AG10803 (cell line): Measurements from ENCODE around the gene ITM2C.

ENCODE experiments used
- DNase-seq: peaks from one replicate; pipeline ENCODE4 v3.0.0; 2010; ENCODE audit warnings: low read depth
- H3K4me3 ChIP-seq: 2 replicates; pipeline ENCODE4 v1.5.1; 2011; ENCODE audit warnings: mild to moderate bottlenecking, low read length, control low read depth
- CTCF ChIP-seq: conservative IDR thresholded peaks from 2 replicates; pipeline ENCODE4 v1.5.1; 2011; ENCODE audit warnings: mild to moderate bottlenecking, low read length, control low read depth, inconsistent platforms

Gene ITM2C, protein sequence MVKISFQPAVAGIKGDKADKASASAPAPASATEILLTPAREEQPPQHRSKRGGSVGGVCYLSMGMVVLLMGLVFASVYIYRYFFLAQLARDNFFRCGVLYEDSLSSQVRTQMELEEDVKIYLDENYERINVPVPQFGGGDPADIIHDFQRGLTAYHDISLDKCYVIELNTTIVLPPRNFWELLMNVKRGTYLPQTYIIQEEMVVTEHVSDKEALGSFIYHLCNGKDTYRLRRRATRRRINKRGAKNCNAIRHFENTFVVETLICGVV

GRCh38 chr2:230864605-230865306 lies at the start of gene ITM2C:
ITM2C (plus strand) TSS chr2:230864942; CDS start chr2:230865026, 84 bp downstream.
- peak; percentile 23 for TF ChIP-seq CTCF
- peak; percentile 54 for DNase-seq
- H3K4me3 ChIP-seq: peak within 1 kb of the TSS; percentile 73

DNA sequence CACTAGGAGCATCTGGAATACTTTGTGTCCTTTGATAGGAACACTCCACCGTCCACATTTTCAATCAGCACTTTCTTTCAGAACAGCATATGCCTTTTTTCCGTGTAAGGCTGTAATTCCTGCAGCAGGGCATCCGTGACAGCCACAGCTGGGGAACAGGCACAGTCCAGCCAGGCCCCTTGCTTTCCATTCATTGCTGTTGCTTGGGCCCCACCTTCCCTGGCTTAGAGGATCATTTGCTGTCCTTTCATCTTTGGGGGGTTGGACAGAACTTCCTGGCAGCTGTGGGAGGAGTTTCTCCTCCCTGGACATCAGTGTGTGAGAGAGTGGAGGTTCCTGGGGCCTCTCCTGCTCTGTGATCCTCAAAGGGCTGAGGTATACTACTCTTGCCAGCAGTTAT lies 49.7 kb upstream of the ITM2C start:
- no peak for TF ChIP-seq CTCF
- H3K4me3 ChIP-seq: no peak overlapping the region
- DNase-seq: no peak

DNA sequence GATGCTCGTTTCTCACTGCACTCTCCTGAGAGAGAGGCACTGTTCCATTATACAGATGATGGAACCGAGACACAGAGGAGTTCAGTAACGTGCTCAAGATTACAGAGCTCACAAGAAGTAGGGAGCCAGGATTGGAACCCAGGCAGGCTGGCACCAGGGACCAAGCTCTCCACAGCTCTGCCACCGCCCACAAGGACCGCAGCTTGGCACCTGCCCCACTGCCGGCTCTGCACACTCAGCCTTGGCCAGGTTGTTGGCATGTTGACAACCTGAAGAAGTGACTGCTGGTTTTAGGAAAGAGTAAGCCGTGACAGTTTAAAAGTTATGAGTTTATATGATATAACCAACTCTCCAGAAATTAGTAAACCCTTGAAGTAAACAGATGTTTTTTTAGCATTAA lies 48.0 kb upstream of the ITM2C start:
- no peak overlapping the region for H3K4me3 ChIP-seq
- no peak for DNase-seq
- no peak for TF ChIP-seq CTCF

DNA sequence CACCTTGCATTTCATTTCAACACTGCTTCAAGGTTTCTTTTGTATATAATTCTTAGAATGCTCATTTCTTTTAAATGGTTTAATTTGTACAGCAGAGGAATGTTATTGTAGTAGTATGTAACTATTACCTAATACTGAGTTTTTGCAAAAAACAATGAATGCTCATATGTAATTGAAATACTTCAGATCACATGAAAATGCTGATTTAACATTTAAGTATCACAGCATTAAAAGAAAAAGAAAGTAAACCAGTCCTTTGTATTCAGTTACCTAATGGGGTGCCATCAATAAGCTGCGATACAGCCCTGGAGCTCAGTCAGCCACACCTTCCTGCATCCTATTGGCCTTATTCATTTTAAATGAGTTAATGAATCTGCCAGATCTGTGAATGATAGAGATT lies 45.3 kb upstream of the ITM2C start:
- H3K4me3 ChIP-seq: no peak overlapping the region
- TF ChIP-seq CTCF: no peak
- no peak for DNase-seq

DNA sequence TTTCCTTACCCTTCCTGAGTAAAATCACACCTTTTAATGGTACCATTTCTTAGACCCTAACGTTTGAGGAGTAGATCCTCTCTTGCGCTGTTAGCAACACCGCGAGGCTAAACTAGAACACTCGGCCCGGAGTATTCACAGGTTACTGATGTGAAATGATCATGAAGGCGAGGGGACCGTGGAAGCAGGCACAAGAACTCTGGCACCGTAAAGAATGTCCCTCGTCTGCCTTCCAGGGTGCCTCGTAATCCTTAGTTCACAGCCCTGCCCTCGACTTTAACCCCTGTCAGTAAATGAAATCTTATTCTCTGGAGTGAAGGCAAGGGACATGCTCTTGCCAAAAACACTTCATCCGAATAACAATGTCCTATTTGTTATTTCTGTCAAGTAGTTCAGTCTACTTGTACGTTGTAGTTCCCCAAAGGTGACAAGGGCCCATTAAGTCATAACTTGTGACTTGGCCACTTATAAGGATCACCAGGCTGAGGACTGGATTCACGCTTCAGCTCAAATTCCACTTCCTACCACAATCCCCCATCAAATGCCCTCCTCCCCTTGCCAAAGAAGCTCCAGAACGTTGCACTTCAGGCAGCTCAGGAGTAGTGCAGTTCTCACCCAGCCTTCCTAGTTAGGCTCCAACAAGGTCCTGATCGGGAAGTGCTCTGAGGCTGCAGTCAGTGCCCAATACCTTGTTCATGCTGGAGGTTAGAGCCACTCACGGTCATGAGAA lies 43.3 kb upstream of the ITM2C start:
- H3K4me3 ChIP-seq: no peak overlapping the region
- TF ChIP-seq CTCF: no peak
- no peak for DNase-seq

DNA sequence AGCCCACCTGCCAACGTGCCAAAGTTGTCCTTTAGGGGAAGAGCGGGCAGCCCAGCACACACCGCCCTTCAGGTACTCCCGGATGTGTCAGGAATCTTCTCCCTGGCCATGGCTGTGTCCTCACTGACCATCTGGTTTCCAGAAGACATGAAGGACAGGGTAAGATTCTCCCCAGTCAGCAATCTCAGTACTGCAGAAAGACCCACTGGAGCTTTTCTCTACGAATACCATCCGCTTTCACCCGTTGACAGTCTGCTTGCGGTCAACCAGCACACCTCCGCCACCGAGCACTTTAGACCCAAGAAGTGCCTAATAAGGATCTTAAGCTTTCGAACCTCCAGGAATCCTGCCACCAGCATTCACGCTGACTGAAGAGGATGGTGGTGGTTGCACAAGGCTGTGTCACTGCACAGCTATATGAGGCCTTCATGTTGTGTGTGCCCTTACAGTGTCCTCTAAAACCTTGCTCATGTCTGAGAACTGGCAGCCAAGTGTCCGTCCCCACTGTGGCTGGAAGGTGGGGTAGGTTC lies 42.7 kb upstream of the ITM2C start:
- TF ChIP-seq CTCF: no peak
- no peak overlapping the region for H3K4me3 ChIP-seq
- no peak for DNase-seq
